ENCODE data around the gene FCHO2. TPM values are rescaled to one million over a fixed set of nuclear protein-coding genes. Genes with fewer than 3 reads are reported as not detected.

FCHO2 gene
- total and polyA plus RNA-seq, 2 donors (not counting 3 experiments of a cell fraction or from before 2014, with no cell fraction given) = 12.0 to 25.2 TPM

- Histone ChIP-seq H3K36me3 (ENCODE audit: control insufficient read depth in 2 of 2, extremely low read depth in 1 of 2, insufficient read depth in 2 of 2, low read length in 2 of 2) (no peaks in the 10 kb centered on the region), H3K4me3 (replicated peaks in 1 of 3; ENCODE audit: insufficient read depth in 1 of 3, low read depth in 1 of 3, low read length in 3 of 3) (no peak overlapping the region), H2AFZ (ENCODE audit: low read depth, low read length) (no peak overlapping the region), H3K79me2 (ENCODE audit: control insufficient read depth, insufficient read depth, low read length) (no peaks in the 10 kb centered on the region), H3K4me1 (ENCODE audit: control insufficient read depth, extremely low read depth, insufficient read depth, low read length) (peaks cover 16% of the 10 kb centered on the region), H3K9ac (replicated peaks; ENCODE audit: extremely low read depth, insufficient read depth, low read length) (no peak overlapping the region), H3K9me3 (replicated peaks; ENCODE audit: control insufficient read depth, insufficient read depth, low read length) (no peaks in the 10 kb centered on the region), H3K27me3 (ENCODE audit: control insufficient read depth in 2 of 2, insufficient read depth in 2 of 2, low read length in 2 of 2) (no peaks in the 10 kb centered on the region), H3K27ac (ENCODE audit: insufficient read depth, low read depth, low read length) (no peak overlapping the region), H3K9me1 (replicated peaks; ENCODE audit: control insufficient read depth, extremely low read depth, insufficient read depth, low read length) (peaks cover 2% of the 10 kb centered on the region), H4K20me1 (replicated peaks; ENCODE audit: control insufficient read depth, extremely low read depth, insufficient read depth, low read length) (no peaks in the 10 kb centered on the region), H3K4me2 (ENCODE audit: insufficient read depth, low read length) (no peak overlapping the region)
- no TSS peak for BruUV-seq (replicated peaks)
- POLR2A ChIA-PET = no interaction called here
- intact Hi-C loops (cut with micrococcal nuclease) = no loop called here
- DNase-seq (ENCODE audit: low read depth, low spot score) = no peak
- TF ChIP-seq EZH2 (IDR thresholded peaks at IDR 0.05; ENCODE audit: borderline replicate concordance, low read depth, low read length, severe bottlenecking) (no peak), FOS (IDR thresholded peaks at IDR 0.05; ENCODE audit: borderline replicate concordance, insufficient read depth, low read length) (no peak), GATA2 (IDR thresholded peaks at IDR 0.05; ENCODE audit: insufficient read depth, insufficient read length, low read depth, low read length) (no peak), POLR2A (IDR thresholded peaks at IDR 0.05; ENCODE audit: low read depth, low read length) (no peak), CTCF (IDR thresholded peaks at IDR 0.05; ENCODE audit: extremely low read depth in 1 of 2, insufficient read depth in 1 of 2, low read depth in 1 of 2, low read length in 2 of 2) (no peak), MAX (IDR thresholded peaks at IDR 0.05; ENCODE audit: insufficient read depth, insufficient read length) (no peak), MYC (IDR thresholded peaks at IDR 0.05; ENCODE audit: low read depth, low read length) (no peak), POLR2AphosphoS5 (IDR thresholded peaks at IDR 0.05; ENCODE audit: insufficient read depth, low read depth, low read length) (no peak), JUN (IDR thresholded peaks at IDR 0.05; ENCODE audit: borderline replicate concordance, insufficient read depth, insufficient read length, low read depth) (no peak)
- no peak for FAIRE-seq
- CTCF ChIA-PET = no interaction called here
- dilution Hi-C loops (cut with MboI; ENCODE audit: extremely low pct_ligation_motif_present, low sequenced_read_pairs) = no loop called here
These were observed 73.3 kb downstream of the FCHO2 start for GRCh38 chr5:73028991-73029595.
